C4-2B (cell line): ENCODE data around the gene SMTNL2.

Experiments used
- ZFX ChIP-seq: fragments of 450-650 bp; IDR thresholded peaks from 2 replicates; pipeline ENCODE4 v1.6.1; 2017
- TF ChIP-seq, protein P1 (sequence below): fragments of 450-650 bp; conservative IDR thresholded peaks from 2 replicates; pipeline ENCODE4 v1.5.1; 2017; ENCODE audit warnings: mild to moderate bottlenecking

DNA sequence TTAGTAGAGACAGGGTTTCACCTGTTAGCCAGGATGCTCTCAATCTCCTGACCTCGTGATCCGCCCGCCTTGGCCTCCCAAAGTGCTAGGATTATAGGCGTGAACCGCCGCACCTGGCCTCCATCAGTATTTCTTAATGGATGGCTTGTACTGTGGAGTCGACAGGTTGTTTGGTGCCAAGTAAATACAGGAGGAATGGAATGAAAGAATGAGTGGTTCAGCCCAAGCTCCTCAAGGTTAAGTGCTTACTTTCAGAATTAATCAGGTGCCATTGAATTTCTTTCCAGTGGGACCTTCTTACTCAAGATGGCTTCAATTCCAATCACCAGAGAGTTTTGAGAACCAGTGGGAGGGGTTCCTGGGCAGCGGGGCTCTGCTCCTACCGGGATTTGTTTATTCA lies 32.1 kb downstream of the SMTNL2 start:
- TF ChIP-seq, protein P1, sequence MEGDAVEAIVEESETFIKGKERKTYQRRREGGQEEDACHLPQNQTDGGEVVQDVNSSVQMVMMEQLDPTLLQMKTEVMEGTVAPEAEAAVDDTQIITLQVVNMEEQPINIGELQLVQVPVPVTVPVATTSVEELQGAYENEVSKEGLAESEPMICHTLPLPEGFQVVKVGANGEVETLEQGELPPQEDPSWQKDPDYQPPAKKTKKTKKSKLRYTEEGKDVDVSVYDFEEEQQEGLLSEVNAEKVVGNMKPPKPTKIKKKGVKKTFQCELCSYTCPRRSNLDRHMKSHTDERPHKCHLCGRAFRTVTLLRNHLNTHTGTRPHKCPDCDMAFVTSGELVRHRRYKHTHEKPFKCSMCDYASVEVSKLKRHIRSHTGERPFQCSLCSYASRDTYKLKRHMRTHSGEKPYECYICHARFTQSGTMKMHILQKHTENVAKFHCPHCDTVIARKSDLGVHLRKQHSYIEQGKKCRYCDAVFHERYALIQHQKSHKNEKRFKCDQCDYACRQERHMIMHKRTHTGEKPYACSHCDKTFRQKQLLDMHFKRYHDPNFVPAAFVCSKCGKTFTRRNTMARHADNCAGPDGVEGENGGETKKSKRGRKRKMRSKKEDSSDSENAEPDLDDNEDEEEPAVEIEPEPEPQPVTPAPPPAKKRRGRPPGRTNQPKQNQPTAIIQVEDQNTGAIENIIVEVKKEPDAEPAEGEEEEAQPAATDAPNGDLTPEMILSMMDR = no peak
- TF ChIP-seq ZFX = no peak
